HepG2 (cell line): Measurements from ENCODE around the gene CCDC178. TPM values are rescaled to one million over a fixed set of nuclear protein-coding genes. Genes with fewer than 3 reads are reported as not detected.

ENCODE experiments used
- ATAC-seq: fragments of 200-7000 bp; cut with Tn5 transposase; 3 replicates; pipeline ENCODE4 v1.9.1; 2020; ENCODE audit warnings: mild to moderate bottlenecking, moderate library complexity
- BruUV-seq: library from RNA; stranded (reverse); fragments of 400-500 nt; replicated peaks from 2 replicates; lab custom pipeline; 2021; lab: Mats Ljungman, UMichigan
- CTCF ChIA-PET: fragments of 300-600 bp; formaldehyde crosslinking; extraction: SDS; loops from one replicate; lab custom pipeline; 2021; ENCODE audit warnings: low total read pairs, inconsistent platforms, low intra/inter-chr PET ratio; lab: Yijun Ruan, JAX
- POLR2A ChIA-PET: fragments of 350-600 bp; sonication (Branson Sonifier 250); formaldehyde crosslinking; loops from one replicate; lab custom pipeline; 2020; ENCODE audit warnings: antibody characterized with exemption, inconsistent platforms; lab: Yijun Ruan, JAX
- DNase-seq: peaks from one replicate; pipeline ENCODE4 v3.0.0-alpha.2; 2015; ENCODE audit warnings: low spot score
- FAIRE-seq: peaks from 3 replicates; lab custom pipeline; 2011; peaks lifted over from hg19 to GRCh38; lab: Jason Lieb, UNC
- H2AFZ ChIP-seq: one replicate; pipeline ENCODE4 v1.6.1; 2011; ENCODE audit warnings: low read length, inconsistent platforms
- H3K27ac ChIP-seq: fragments of 300-600 bp; 3 replicates; pipeline ENCODE4 v1.8.0; 2011; ENCODE audit warnings: mixed run types, mild to moderate bottlenecking, mixed read lengths, low read length, inconsistent platforms; ENCODE audit not compliant: insufficient read depth; ENCODE audit errors: extremely low read length
- H3K27me3 ChIP-seq, 2 experiments: fragments of 200-600 bp in 1 of 2; 2 replicates in 1 of 2; 3 replicates in 1 of 2; pipeline versions ENCODE4 v1.6.0 to v1.8.0; 2011; ENCODE audit warnings: low read length in 2 of 2, mild to moderate bottlenecking in 2 of 2, moderate library complexity in 2 of 2, inconsistent platforms in 1 of 2; ENCODE audit not compliant: insufficient read depth in 2 of 2, control insufficient read depth in 1 of 2
- H3K36me3 ChIP-seq, 2 experiments: fragments of 200-600 bp in 1 of 2; replicated peaks in 1 of 2; 2 replicates in 1 of 2; 3 replicates in 1 of 2; pipeline versions ENCODE4 v1.5.1 to v1.8.0; 2011; ENCODE audit warnings: low read length in 2 of 2, inconsistent platforms in 1 of 2; ENCODE audit not compliant: insufficient read depth in 2 of 2, control insufficient read depth in 1 of 2
- H3K4me1 ChIP-seq: 2 replicates; pipeline ENCODE4 v1.5.1; 2012; ENCODE audit warnings: low read length, inconsistent platforms; ENCODE audit not compliant: insufficient read depth
- H3K4me2 ChIP-seq: 2 replicates; pipeline ENCODE4 v1.6.0; 2011; ENCODE audit warnings: low read depth, low read length, inconsistent platforms
- H3K4me3 ChIP-seq, 3 experiments: fragments of 200-600 bp in 1 of 3; sonication (generic), shearing (Covaris generic) in 1 of 3; replicated peaks in 1 of 3; 2 replicates each; pipeline ENCODE4 v1.5.1; 2011 to 2016; ENCODE audit warnings: low read length in 3 of 3, inconsistent platforms in 2 of 3, low read depth in 2 of 3, mild to moderate bottlenecking in 2 of 3, control low read depth in 1 of 3, mixed read lengths in 1 of 3; ENCODE audit not compliant: insufficient read depth in 1 of 3
- H3K79me2 ChIP-seq: one replicate; pipeline ENCODE4 v1.6.1; 2011; ENCODE audit warnings: low read length, inconsistent platforms; ENCODE audit not compliant: insufficient read depth
- H3K9ac ChIP-seq: 2 replicates; pipeline ENCODE4 v1.6.0; 2011; ENCODE audit warnings: mild to moderate bottlenecking, low read depth, low read length, inconsistent platforms; ENCODE audit not compliant: insufficient read depth
- H3K9me3 ChIP-seq: 2 replicates; pipeline ENCODE4 v1.5.1; 2012; ENCODE audit warnings: mild to moderate bottlenecking, low read length
- H4K20me1 ChIP-seq: 2 replicates; pipeline ENCODE4 v1.6.0; 2011; ENCODE audit warnings: inconsistent platforms, mild to moderate bottlenecking, low read length, moderate library complexity; ENCODE audit not compliant: insufficient read depth
- THAP9 ChIP-seq: sonication (generic); formaldehyde crosslinking; IDR thresholded peaks from 2 replicates; pipeline ENCODE4; 2020; ENCODE audit warnings: missing genetic modification reagents, mild to moderate bottlenecking, borderline replicate concordance
- ZNF737 ChIP-seq: sonication (generic); formaldehyde crosslinking; IDR thresholded peaks from 2 replicates; pipeline ENCODE4 v1.5.0; 2020; ENCODE audit warnings: missing genetic modification reagents, mild to moderate bottlenecking, borderline replicate concordance
- WGBS: methylation state at CpG from one replicate; pipeline ENCODE4 v1.1.6; 2017; ENCODE audit warnings: low lambda C conversion rate; 5-methylcytosine and 5-hydroxymethylcytosine counted together
- in situ Hi-C: cut with HindIII; loops from 2 replicates; pipeline ENCODE4 v1.10.0; 2017; ENCODE audit warnings: low pct_unique_long_range_greater_than_20kb; ENCODE audit not compliant: extremely low pct_ligation_motif_present
- intact Hi-C: fragments of 100-400 bp; cut with micrococcal nuclease; formaldehyde crosslinking; loops from one replicate; pipeline ENCODE4 v1.10.0; 2022; ENCODE audit not compliant: unreplicated experiment
- polyA plus RNA-seq, 8 experiments: library from polyadenylated mRNA; depleted of rRNA in 3 of 8; stranded (reverse) in 7 of 8; unstranded in 1 of 8; fragments of >200 nt; fragmentation: Illumina TruSeq in 4 of 8; extraction: Trizol in 4 of 8; gene quantifications; 2 replicates each; pipeline versions ENCODE4 v1.2.1 to v1.2.3, GENCODE V29; 2011 to 2016; ENCODE audit warnings: low read depth in 4 of 8, missing spikeins in 1 of 8, mixed read lengths in 1 of 8; ENCODE audit not compliant: insufficient read depth in 1 of 8
- total RNA-seq, 5 experiments: library from RNA; depleted of rRNA; stranded (reverse); fragments of >200 nt; fragmentation: Illumina TruSeq; extraction: Trizol; gene quantifications; 2 replicates each; pipeline ENCODE4 v1.2.3, GENCODE V29; 2016; ENCODE audit warnings: low read depth in 1 of 5

The CCDC178 gene
- total and polyA plus RNA-seq, 2 of the 13 experiments (the other 11 are each of a cell fraction or from before 2014, with no cell fraction given): not detected

GRCh38 chr18:32905651-32906050 lies 534.9 kb downstream of the CCDC178 start:
- ATAC-seq: no peak

More at GRCh38 chr18:32905651-32906050, 534.9 kb downstream of the CCDC178 start:
- H3K9me3 ChIP-seq: no peaks in the 10 kb centered on the region
- intact Hi-C loops: no loop called here
- in situ Hi-C loops: no loop called here
- WGBS: 84% methylated on average over 5 of the region's 5 CpGs
- POLR2A ChIA-PET: no interaction called here
- peaks cover 0 to 19% of the 10 kb centered on the region in 2 experiments; a peak in 2 of 5 replicates for H3K27me3 ChIP-seq
- FAIRE-seq: no peak
- H3K9ac ChIP-seq: no peak overlapping the region
- no TSS peak for BruUV-seq
- DNase-seq: no peak
- no peaks in the 10 kb centered on the region for H3K79me2 ChIP-seq
- H3K4me3 ChIP-seq: no peak overlapping the region
- H3K4me1 ChIP-seq: peaks cover 23% of the 10 kb centered on the region
- no peaks in the 10 kb centered on the region for H4K20me1 ChIP-seq
- H3K36me3 ChIP-seq: no peaks in the 10 kb centered on the region
- H3K27ac ChIP-seq: no peak overlapping the region
- H2AFZ ChIP-seq: no peak overlapping the region
- TF ChIP-seq THAP9 (CRISPR knock-in tag) (no peak), ZNF737 (CRISPR knock-in tag) (no peak)
- CTCF ChIA-PET: no interaction called here
- H3K4me2 ChIP-seq: no peak overlapping the region
